B cell (primary cell): ENCODE results near the gene SNTN. TPM values are rescaled to one million over a fixed set of nuclear protein-coding genes. Genes with fewer than 3 reads are reported as not detected.

ENCODE experiments used
- ATAC-seq: fragments of 200-7000 bp; cut with Tn5 transposase; one replicate; pipeline ENCODE4 v1.10.0; 2021; ENCODE audit warnings: low read depth, mild to moderate bottlenecking, moderate number of reproducible peaks, moderate library complexity
- CTCF ChIA-PET: fragments of 350-600 bp; sonication (Branson Sonifier 250); formaldehyde crosslinking; loops from one replicate; lab custom pipeline; 2021; ENCODE audit warnings: antibody characterized with exemption, inconsistent platforms; lab: Charles Lee
- POLR2A ChIA-PET: fragments of 350-600 bp; sonication (Branson Sonifier 250); formaldehyde crosslinking; loops from one replicate; lab custom pipeline; 2021; ENCODE audit warnings: antibody characterized with exemption; lab: Charles Lee
- DNase-seq: peaks from one replicate; pipeline ENCODE4 v3.0.0; 2013
- H2AFZ ChIP-seq: 2 replicates; pipeline ENCODE4 v1.6.1; 2012; ENCODE audit warnings: mild to moderate bottlenecking, low read depth, low read length; ENCODE audit not compliant: insufficient read depth, poor library complexity, severe bottlenecking
- H3K27ac ChIP-seq, 2 donors: 1 replicate in 1 of 2; 2 replicates in 1 of 2; pipeline ENCODE4 v1.5.1; 2012 to 2013; ENCODE audit warnings: low read length in 2 of 2, mild to moderate bottlenecking in 2 of 2, moderate library complexity in 1 of 2
- H3K27me3 ChIP-seq, 4 experiments: fragments of 200-600 bp in 1 of 4; sonication (generic) in 1 of 4; replicated peaks in 1 of 4; 1 replicate in 2 of 4; 2 replicates in 2 of 4; pipeline versions ENCODE4 v1.6.1 to v1.7.0; 2013 to 2016; ENCODE audit warnings: low read length in 3 of 4, mild to moderate bottlenecking in 2 of 4, mixed read lengths in 1 of 4, moderate library complexity in 1 of 4; ENCODE audit not compliant: insufficient read depth in 4 of 4, control insufficient read depth in 3 of 4; ENCODE audit errors: control extremely low read depth in 1 of 4
- H3K36me3 ChIP-seq, 2 experiments: replicated peaks in 1 of 2; 1 replicate in 1 of 2; 2 replicates in 1 of 2; pipeline versions ENCODE4 v1.6.1 to v1.7.1; 2013; ENCODE audit warnings: low read length in 1 of 2; ENCODE audit not compliant: insufficient read depth in 2 of 2, control insufficient read depth in 1 of 2; ENCODE audit errors: control extremely low read depth in 1 of 2, extremely low read depth in 1 of 2
- H3K4me1 ChIP-seq, 2 donors: fragments of 200-600 bp in 1 of 2; sonication (generic) in 1 of 2; 1 replicate in 1 of 2; 2 replicates in 1 of 2; pipeline versions ENCODE4 v1.5.1 to v1.6.1; 2013 to 2017; ENCODE audit warnings: low read length in 2 of 2; ENCODE audit not compliant: control insufficient read depth in 2 of 2, insufficient read depth in 2 of 2
- H3K4me2 ChIP-seq: replicated peaks from 2 replicates; pipeline ENCODE3; 2012; ENCODE audit warnings: mild to moderate bottlenecking, low read depth, low read length; ENCODE audit not compliant: poor library complexity, severe bottlenecking
- H3K4me3 ChIP-seq, 5 experiments: fragments of 200-600 bp in 1 of 5; sonication (generic) in 1 of 5; 1 replicate in 3 of 5; 2 replicates in 2 of 5; pipeline versions ENCODE4 v1.5.1 to v1.7.0; 2011 to 2016; ENCODE audit warnings: low read length in 4 of 5, mild to moderate bottlenecking in 4 of 5, low read depth in 2 of 5, control low read depth in 1 of 5, moderate library complexity in 1 of 5; ENCODE audit not compliant: insufficient read depth in 1 of 5; ENCODE audit errors: control extremely low read depth in 1 of 5, extremely low read depth in 1 of 5
- H3K79me2 ChIP-seq: fragments of 200-600 bp; sonication (generic); one replicate; pipeline ENCODE4 v1.6.0; 2016; ENCODE audit warnings: low read length; ENCODE audit not compliant: control insufficient read depth, insufficient read depth
- H3K9ac ChIP-seq: fragments of 200-600 bp; sonication (generic); 2 replicates; pipeline ENCODE4 v1.6.1; 2017; ENCODE audit warnings: mild to moderate bottlenecking, low read length, moderate library complexity
- H3K9me3 ChIP-seq, 3 donors: one replicate each; pipeline versions ENCODE4 v1.6.1 to v1.7.1; 2013; ENCODE audit warnings: low read length in 2 of 3; ENCODE audit not compliant: control insufficient read depth in 2 of 3, insufficient read depth in 1 of 3; ENCODE audit errors: control extremely low read depth in 1 of 3
- H4K20me1 ChIP-seq: 2 replicates; pipeline ENCODE4 v1.6.0; 2012; ENCODE audit warnings: mild to moderate bottlenecking, low read length; ENCODE audit not compliant: insufficient read depth, control insufficient read depth, poor library complexity, severe bottlenecking
- H3K27ac Mint-ChIP-seq: one replicate; pipeline ENCODE4 v1.8.0; 2021; ENCODE audit warnings: mixed read lengths
- H3K27me3 Mint-ChIP-seq: one replicate; pipeline ENCODE4 v1.8.0; 2021; ENCODE audit warnings: mixed read lengths
- H3K4me1 Mint-ChIP-seq: one replicate; pipeline ENCODE4 v1.8.0; 2021; ENCODE audit warnings: mixed read lengths
- H3K4me3 Mint-ChIP-seq: one replicate; pipeline ENCODE4 v1.8.0; 2021; ENCODE audit warnings: mixed read lengths
- H3K9me3 Mint-ChIP-seq: one replicate; pipeline ENCODE4 v1.8.0; 2022; ENCODE audit warnings: mixed read lengths; ENCODE audit not compliant: insufficient read depth
- CTCF ChIP-seq: fragments of 200-600 bp; IDR thresholded peaks from one replicate; pipeline ENCODE4 v1.8.0; 2022; ENCODE audit warnings: antibody characterized with exemption, mild to moderate bottlenecking
- EZH2 ChIP-seq: IDR thresholded peaks from 2 replicates; pipeline ENCODE4 v1.6.1; 2012; ENCODE audit warnings: borderline replicate concordance, low read depth, mild to moderate bottlenecking, moderate library complexity, low read length; ENCODE audit not compliant: insufficient read depth, poor library complexity, severe bottlenecking
- WGBS: methylation state at CpG from one replicate; pipeline ENCODE4 v1.1.5; 2013; ENCODE audit warnings: missing lambda C conversion rate; ENCODE audit not compliant: insufficient coverage; 5-methylcytosine and 5-hydroxymethylcytosine counted together
- intact Hi-C: fragments of 100-400 bp; cut with micrococcal nuclease; formaldehyde crosslinking; loops from one replicate; pipeline ENCODE4 v1.10.0; 2022
- polyA plus RNA-seq: library from polyadenylated mRNA; depleted of rRNA; stranded (reverse); fragments of >200 nt; gene quantifications from 2 replicates; pipeline ENCODE4 v1.2.3, GENCODE V29; 2012
- total RNA-seq, 2 donors: library from RNA; stranded (reverse); fragments of 120-200 nt in 1 of 2; gene quantifications; 1 replicate in 1 of 2; 2 replicates in 1 of 2; pipeline versions ENCODE4 v1.2.3 to v1.2.4, GENCODE V29; 2013 to 2022

The SNTN gene
- total and polyA plus RNA-seq, 2 donors (not counting 1 experiment from before 2014, with no cell fraction given), result not detected

GRCh38 chr3:63617391-63617790, 35.1 kb upstream of the SNTN start:
- Mint-ChIP-seq H3K27ac (no peak overlapping the region), H3K27me3 (no peaks in the 10 kb centered on the region), H3K9me3 (peaks cover 2% of the 10 kb centered on the region), H3K4me1 (no peaks in the 10 kb centered on the region), H3K4me3 (no peak overlapping the region)
- H3K4me1 ChIP-seq, result no peaks in the 10 kb centered on the region
- ChIA-PET CTCF (no interaction called here), POLR2A (no interaction called here)
- no peaks in the 10 kb centered on the region for H3K27me3 ChIP-seq
- no peaks in the 10 kb centered on the region for H4K20me1 ChIP-seq
- DNase-seq, result no peak
- intact Hi-C loops, result no loop called here
- no peak overlapping the region for H2AFZ ChIP-seq
- no peak overlapping the region for H3K4me2 ChIP-seq
- H3K9ac ChIP-seq, result no peak overlapping the region
- H3K27ac ChIP-seq, result no peak overlapping the region
- WGBS, result 76% methylated on average over 2 of the region's 4 CpGs
- no peak overlapping the region for H3K4me3 ChIP-seq
- ATAC-seq, result no peak
- H3K36me3 ChIP-seq, result no peaks in the 10 kb centered on the region
- peaks cover 0 to 4% (median 0%) of the 10 kb centered on the region in 3 donors for H3K9me3 ChIP-seq
- no peaks in the 10 kb centered on the region for H3K79me2 ChIP-seq
- TF ChIP-seq CTCF (no peak), EZH2 (no peak)

- H3K27ac Mint-ChIP-seq, result no peak overlapping the region
- no peaks in the 10 kb centered on the region for H3K79me2 ChIP-seq
These were observed 27.4 kb upstream of the SNTN start for GRCh38 chr3:63624941-63625560.

More at GRCh38 chr3:63624941-63625560, 27.4 kb upstream of the SNTN start:
- CTCF ChIA-PET, result no interaction called here
- Mint-ChIP-seq H3K27me3 (no peaks in the 10 kb centered on the region), H3K4me1 (no peaks in the 10 kb centered on the region), H3K9me3 (no peaks in the 10 kb centered on the region), H3K4me3 (no peak overlapping the region)
- Histone ChIP-seq H2AFZ (no peak overlapping the region), H3K36me3 (no peaks in the 10 kb centered on the region), H4K20me1 (no peaks in the 10 kb centered on the region), H3K4me1 (no peaks in the 10 kb centered on the region), H3K27ac (no peak overlapping the region), H3K9ac (no peak overlapping the region), H3K4me2 (no peak overlapping the region), H3K9me3 (peaks cover 0 to 4% (median 0%) of the 10 kb centered on the region in 3 donors), H3K27me3 (no peaks in the 10 kb centered on the region), H3K4me3 (no peak overlapping the region)
- DNase-seq (no peak), ATAC-seq (no peak)
- TF ChIP-seq CTCF (no peak), EZH2 (no peak)
- POLR2A ChIA-PET, result no interaction called here
- intact Hi-C loops, result no loop called here
- WGBS, result 65% methylated on average over 2 of the region's 8 CpGs
